Inferior parietal cortex (tissue), 1 donor: ENCODE data around the gene FAM50B.
"Not testable (repeated sequence)": the region's sequence is repeated elsewhere in the genome, so short reads cannot be mapped to it uniquely, and the experiment has no call there.

Experiments
- DNase-seq: peaks from one replicate; pipeline ENCODE4 v3.0.0-alpha.2; 2016; ENCODE audit errors: extremely low spot score

Gene FAM50B

GRCh38 chr6:3849681-3850450 is 693 bp downstream of the FAM50B start:
- DNase-seq: no peak

- no peak for DNase-seq
Measured at GRCh38 chr6:3850451-3851203, 1.5 kb downstream of the FAM50B start.

DNA sequence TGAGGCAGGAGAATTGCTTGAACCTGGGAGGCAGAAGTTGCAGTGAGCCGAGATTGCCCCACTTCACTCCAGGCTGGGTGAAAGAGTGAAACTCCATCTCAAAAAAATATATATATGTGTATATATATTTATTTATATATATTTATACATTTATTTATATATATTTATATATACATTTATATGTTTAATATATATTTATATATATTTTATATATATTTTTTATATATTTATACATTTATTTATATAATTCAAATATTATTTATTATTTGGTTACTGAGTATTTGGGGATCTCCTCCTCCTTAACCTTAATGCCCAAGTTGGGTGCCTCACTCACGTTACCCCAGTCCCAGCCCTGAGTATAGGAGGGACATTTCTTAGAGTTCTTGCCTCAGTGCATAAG is 2.7 kb downstream of the FAM50B start:
- no peak for DNase-seq

GRCh38 chr6:3852391-3852790 is 3.2 kb downstream of the FAM50B start:
- no peak for DNase-seq

- DNase-seq: no peak
Measured at GRCh38 chr6:3855866-3856265, 6.7 kb downstream of the FAM50B start.

DNA sequence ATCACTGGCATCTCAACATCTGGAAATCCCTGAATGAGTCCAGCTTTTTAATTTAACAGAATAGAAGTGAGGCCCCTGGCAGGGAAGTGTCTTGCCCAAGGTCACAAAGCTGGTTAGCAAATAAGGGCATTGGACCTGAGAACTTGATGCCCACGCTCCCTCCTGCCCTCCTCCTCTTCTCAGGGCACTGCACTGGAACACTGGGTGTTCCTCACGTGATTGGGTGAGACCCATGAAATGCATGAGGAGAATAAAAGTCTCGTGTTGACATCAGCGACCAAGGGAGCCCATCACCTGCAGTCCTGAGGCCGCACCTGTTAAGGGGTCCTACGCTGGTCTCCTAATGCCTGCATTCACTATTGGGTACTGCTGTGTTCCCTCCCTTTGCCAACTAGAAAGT is 7.4 kb downstream of the FAM50B start:
- no peak for DNase-seq

DNA sequence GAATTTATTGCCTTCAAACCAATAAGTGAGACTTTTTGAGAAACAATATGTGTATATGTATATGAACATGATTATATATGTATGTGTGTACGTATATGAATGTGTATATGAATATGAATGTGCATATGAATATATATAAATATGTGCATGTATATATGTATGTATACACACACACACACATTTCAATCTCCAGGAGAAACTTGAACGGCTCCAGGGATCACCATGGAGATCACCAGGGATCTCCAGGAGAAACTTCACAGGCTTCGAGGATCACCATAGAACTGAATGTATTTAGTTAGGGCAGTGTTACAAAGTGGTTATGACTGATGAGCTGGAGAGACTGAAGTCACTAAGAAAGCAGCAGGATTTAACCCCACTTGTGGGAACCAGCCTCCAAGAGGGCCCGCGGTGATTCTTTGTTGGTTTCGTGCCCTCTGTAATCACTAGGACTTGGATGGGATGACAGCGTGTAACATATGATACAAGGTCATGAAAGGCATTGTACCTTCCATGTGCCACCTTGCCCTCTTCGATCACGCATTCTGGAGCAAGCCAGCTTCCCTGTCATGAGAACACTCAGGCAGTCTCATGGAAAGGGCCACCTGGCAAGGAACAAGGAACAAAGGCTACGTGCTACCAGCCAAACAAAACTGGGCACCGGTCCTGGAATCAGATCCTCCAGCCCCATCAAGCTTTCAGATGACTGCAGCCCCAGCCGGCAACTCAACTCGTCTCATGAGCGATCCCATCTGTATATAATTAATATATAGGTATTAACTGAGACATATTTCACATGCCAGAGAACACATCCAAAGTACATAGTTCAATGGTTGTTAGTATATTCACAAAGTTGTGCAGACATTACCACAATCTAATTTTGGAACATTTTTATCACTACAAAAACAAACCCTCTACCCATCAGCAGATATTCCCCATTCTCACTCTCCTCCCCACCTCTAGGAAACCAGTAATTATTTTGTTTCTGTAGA is 8.6 kb downstream of the FAM50B start:
- no peak for DNase-seq

- no peak for DNase-seq
Measured at GRCh38 chr6:3859878-3860552, 10.8 kb downstream of the FAM50B start.

DNA sequence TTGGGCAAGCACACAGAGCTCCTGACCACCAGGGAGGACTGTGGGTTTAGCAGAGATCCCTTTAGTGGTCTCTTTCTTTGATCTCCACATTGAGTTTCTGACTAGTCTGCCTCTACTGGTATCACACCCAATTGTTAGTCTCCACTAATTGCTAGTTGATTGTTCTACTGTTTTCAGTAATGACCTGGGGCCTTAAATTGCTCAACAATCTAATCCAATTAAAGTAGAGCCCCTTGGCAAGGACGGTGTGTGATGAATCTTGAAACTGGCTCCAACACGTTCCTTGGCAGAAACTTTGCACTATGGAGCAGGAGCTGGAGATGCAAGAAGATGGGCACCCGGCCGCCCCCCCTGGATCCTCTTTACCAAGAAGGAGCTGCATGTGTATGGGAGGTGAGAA is 12.3 kb downstream of the FAM50B start:
- no peak for DNase-seq

DNA sequence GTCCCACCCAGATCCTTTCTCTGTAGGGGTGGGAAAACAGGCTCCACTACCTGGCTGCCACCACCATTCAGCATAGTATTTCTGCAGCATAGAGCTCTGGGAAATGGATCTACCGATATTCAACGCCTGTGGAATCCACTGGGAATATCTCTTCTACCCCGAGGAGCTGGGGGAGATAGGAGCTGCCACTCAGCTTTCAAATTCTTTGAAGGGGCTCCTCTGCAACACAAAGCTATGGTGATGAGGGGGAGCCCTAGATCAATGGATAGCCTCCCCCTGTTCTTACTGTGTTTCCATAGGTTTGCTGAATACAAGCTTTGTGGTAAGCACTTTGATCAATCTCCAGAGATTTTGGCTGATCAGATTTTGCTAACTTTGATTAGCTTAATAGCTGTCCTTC is 12.9 kb downstream of the FAM50B start:
- DNase-seq: no peak

DNA sequence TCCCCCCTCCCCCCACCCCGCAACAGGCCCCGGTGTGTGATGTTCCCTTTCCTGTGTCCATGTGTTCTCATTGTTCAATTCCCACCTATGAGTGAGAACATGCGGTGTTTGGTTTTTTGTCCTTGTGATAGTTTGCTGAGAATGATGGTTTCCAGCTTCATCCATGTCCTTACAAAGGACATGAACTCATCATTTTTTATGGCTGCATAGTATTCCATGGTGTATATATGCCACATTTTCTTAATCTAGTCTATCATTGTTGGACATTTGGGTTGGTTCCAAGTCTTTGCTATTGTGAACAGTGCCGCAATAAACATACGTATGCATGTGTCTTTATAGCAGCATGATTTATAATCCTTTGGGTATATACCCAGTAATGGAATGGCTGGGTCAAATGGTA is 14.1 kb downstream of the FAM50B start:
- DNase-seq: not testable (repeated sequence)

- DNase-seq: no peak
Measured at GRCh38 chr6:3865463-3865862, 16.3 kb downstream of the FAM50B start.

DNA sequence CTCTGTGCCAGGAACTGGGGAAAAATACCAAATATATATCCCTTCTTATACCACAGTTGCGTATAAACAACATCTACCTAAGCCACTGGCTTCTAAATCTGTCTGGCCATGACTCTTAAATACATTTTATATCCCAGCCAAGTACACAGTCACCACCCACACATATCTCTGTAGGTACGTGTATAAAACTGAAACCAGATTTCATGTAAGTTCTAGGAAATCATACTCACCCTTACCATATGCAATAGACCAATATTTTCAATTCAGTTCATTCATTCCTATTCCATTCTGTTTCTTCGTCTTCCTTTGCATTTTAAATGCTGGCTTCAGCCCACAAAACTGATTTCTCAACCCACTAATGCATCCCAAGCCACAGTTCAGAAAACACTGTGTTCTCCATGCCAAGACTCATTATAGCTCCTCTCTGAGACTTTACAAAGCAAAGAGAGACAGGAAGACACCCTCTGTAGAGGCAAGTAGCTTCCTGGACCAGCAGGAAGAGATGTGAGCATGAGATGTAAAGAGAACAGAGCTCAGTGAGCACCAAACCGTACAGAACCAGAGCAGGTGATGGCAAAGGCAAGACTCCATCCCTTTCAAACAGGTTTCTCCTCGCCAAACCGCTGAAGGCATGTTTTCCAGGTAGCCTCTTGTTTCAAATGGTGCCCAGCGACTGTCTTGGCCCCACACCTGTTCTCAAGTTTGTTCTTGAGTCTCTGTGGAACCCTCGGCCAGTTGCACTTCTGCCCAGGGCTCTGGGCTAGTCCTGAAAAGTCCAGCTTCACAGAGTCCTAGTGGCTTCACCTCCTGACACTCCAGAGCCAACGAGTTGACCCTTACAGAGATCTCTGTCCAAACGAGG is 18.7 kb downstream of the FAM50B start:
- DNase-seq: no peak

DNA sequence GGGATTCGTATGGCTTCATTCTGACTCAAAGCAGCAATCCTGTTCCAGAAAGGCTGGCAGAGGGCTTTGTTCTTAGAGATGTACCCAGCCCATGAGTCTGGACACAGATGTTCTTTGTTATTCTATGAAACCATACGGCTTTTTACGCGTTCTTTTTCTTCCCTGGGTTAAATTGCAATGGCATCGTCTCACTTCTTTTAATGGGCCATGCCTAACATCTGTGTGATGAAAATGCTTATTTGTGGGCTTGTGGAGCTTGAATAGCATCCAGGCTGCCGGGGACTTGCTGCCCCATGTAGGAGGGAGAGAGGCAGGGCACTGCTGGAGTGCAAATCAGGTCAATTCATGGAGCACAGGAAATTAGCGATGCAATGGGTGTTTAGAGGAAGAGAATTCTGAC is 19.4 kb downstream of the FAM50B start:
- DNase-seq: no peak

DNA sequence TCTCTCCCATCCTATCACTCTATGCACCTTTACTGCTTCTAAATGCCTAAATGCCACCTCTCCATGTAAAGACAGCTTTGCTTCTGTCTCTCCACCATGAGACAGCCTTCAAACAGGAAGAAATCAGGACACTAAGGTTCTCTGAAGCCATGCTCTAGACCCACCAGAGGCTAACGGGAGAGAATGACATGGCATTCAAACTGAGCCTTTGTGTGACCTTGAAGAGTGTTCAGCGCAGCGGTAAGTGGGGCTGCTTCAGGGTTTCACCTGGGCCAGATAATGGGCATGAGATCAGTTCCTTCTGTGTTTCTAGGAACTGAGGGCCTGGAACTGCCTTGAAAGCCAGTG is 20.1 kb downstream of the FAM50B start:
- no peak for DNase-seq

- DNase-seq: no peak
Measured at GRCh38 chr6:3869632-3870527, 20.7 kb downstream of the FAM50B start.

GRCh38 chr6:3870528-3870925 is 21.4 kb downstream of the FAM50B start:
- no peak for DNase-seq

DNA sequence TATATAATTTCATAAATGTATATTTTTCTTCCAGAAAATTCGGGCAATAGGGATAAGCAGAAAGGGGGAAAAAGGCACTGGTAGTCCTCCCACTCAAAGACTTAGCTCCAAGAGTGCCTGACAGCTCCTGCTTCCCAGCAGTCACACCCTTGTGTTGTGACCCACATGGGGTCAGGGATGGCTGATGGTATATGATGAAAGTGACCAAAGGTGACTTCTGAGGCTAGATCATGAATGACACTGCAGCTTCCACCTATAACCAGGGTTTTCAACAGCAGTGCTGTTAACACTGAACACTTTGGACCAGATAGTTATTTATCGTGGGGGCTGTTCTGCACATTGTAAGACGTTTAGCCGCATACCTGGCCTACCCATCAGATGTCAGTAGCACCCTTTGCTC is 22.3 kb downstream of the FAM50B start:
- DNase-seq: no peak

GRCh38 chr6:3871939-3872338 is 22.8 kb downstream of the FAM50B start:
- DNase-seq: no peak
